ENCODE results near the gene CAMTA1.
A peak's percentile ranks its signal among the peaks of the same experiment; 100 is the strongest.

Gene CAMTA1

GRCh38 chr1:6802454-6802853 is 17.2 kb downstream of the CAMTA1 start:
- H3K27me3 ChIP-seq (ENCODE audit: insufficient read depth, low read length), result no peaks in the 10 kb centered on the region
- no peak overlapping the region for H3K4me3 ChIP-seq (ENCODE audit: low read depth, low read length)
- no peak overlapping the region for H2BK120ac ChIP-seq (ENCODE audit: insufficient read depth, low read length, poor library complexity)
- no peak overlapping the region for H2BK12ac ChIP-seq (ENCODE audit: low read length)
- H2AK5ac ChIP-seq (ENCODE audit: low read length), result no peak overlapping the region
- no peak overlapping the region for H4K91ac ChIP-seq (ENCODE audit: low read depth, low read length)
- no peak overlapping the region for H3K4ac ChIP-seq (ENCODE audit: low read depth, low read length)
- H3K23ac ChIP-seq (ENCODE audit: low read length), result no peak overlapping the region
- H3K79me2 ChIP-seq (ENCODE audit: control insufficient read depth, insufficient read depth, low read length, poor library complexity), result peaks cover 2% of the 10 kb centered on the region
- no peak for DNase-seq
- H2AFZ ChIP-seq (ENCODE audit: insufficient read depth, low read length, poor library complexity), result no peak overlapping the region
- no peak overlapping the region for H2BK5ac ChIP-seq (ENCODE audit: low read depth, low read length, poor library complexity)
- no CpG with 5 or more reads among the region's 2 CpGs for WGBS (ENCODE audit: extremely low coverage, insufficient coverage, insufficient read length)
- H3K9ac ChIP-seq (ENCODE audit: low read length), result no peak overlapping the region
- H4K12ac ChIP-seq (ENCODE audit: low read depth, low read length), result no peak overlapping the region
- H3K27ac ChIP-seq (ENCODE audit: low read depth, low read length), result no peak overlapping the region
- no peak overlapping the region for H4K8ac ChIP-seq (ENCODE audit: low read depth, low read length)
- H3K18ac ChIP-seq (ENCODE audit: low read length), result no peak overlapping the region
- H3K36me3 ChIP-seq (ENCODE audit: control insufficient read depth in 1 of 2, insufficient read depth in 2 of 2, low read length in 2 of 2), result peaks cover 0 to 2% of the 10 kb centered on the region in 2 experiments
- H3K9me3 ChIP-seq (ENCODE audit: insufficient read depth, low read depth, low read length), result no peaks in the 10 kb centered on the region
- H3K79me1 ChIP-seq (ENCODE audit: low read length), result no peaks in the 10 kb centered on the region
- H3K4me1 ChIP-seq (ENCODE audit: control insufficient read depth in 1 of 2, insufficient read depth in 2 of 2, low read length in 2 of 2), result peaks cover 0 to 5% of the 10 kb centered on the region in 2 experiments
- no peak overlapping the region for H3K14ac ChIP-seq (ENCODE audit: low read length)
- no peak overlapping the region for H3K4me2 ChIP-seq (ENCODE audit: low read length)

- Histone ChIP-seq H3K9me3 (ENCODE audit: insufficient read depth, low read depth, low read length) (no peaks in the 10 kb centered on the region), H3K79me1 (ENCODE audit: low read length) (no peaks in the 10 kb centered on the region), H3K4me1 (ENCODE audit: control insufficient read depth in 1 of 2, insufficient read depth in 2 of 2, low read length in 2 of 2) (peaks cover 0 to 5% of the 10 kb centered on the region in 2 experiments), H3K79me2 (ENCODE audit: control insufficient read depth, insufficient read depth, low read length, poor library complexity) (peaks cover 2% of the 10 kb centered on the region), H3K9ac (ENCODE audit: low read length) (no peak overlapping the region), H3K4me2 (ENCODE audit: low read length) (no peak overlapping the region), H3K4ac (ENCODE audit: low read depth, low read length) (no peak overlapping the region), H2BK12ac (ENCODE audit: low read length) (no peak overlapping the region), H3K18ac (ENCODE audit: low read length) (no peak overlapping the region), H3K27ac (ENCODE audit: low read depth, low read length) (no peak overlapping the region), H4K12ac (ENCODE audit: low read depth, low read length) (no peak overlapping the region), H2BK5ac (ENCODE audit: low read depth, low read length, poor library complexity) (no peak overlapping the region), H3K36me3 (ENCODE audit: control insufficient read depth in 1 of 2, insufficient read depth in 2 of 2, low read length in 2 of 2) (peaks cover 0 to 2% of the 10 kb centered on the region in 2 experiments), H2BK120ac (ENCODE audit: insufficient read depth, low read length, poor library complexity) (no peak overlapping the region), H3K4me3 (ENCODE audit: low read depth, low read length) (no peak overlapping the region), H3K27me3 (ENCODE audit: insufficient read depth, low read length) (no peaks in the 10 kb centered on the region), H4K8ac (ENCODE audit: low read depth, low read length) (no peak overlapping the region), H2AK5ac (ENCODE audit: low read length) (no peak overlapping the region), H3K23ac (ENCODE audit: low read length) (no peak overlapping the region), H2AFZ (ENCODE audit: insufficient read depth, low read length, poor library complexity) (no peak overlapping the region), H4K91ac (ENCODE audit: low read depth, low read length) (no peak overlapping the region), H3K14ac (ENCODE audit: low read length) (no peak overlapping the region)
- DNase-seq, result no peak
- no CpG with 5 or more reads among the region's 8 CpGs for WGBS (ENCODE audit: extremely low coverage, insufficient coverage, insufficient read length)
Measured at GRCh38 chr1:6802893-6803292, 17.6 kb downstream of the CAMTA1 start.

GRCh38 chr1:6803357-6803756 is 18.1 kb downstream of the CAMTA1 start:
- H3K23ac ChIP-seq (ENCODE audit: low read length), result no peak overlapping the region
- no peak overlapping the region for H3K4me3 ChIP-seq (ENCODE audit: low read depth, low read length)
- H3K4me2 ChIP-seq (ENCODE audit: low read length), result no peak overlapping the region
- peaks cover 0 to 5% of the 10 kb centered on the region in 2 experiments for H3K4me1 ChIP-seq (ENCODE audit: control insufficient read depth in 1 of 2, insufficient read depth in 2 of 2, low read length in 2 of 2)
- DNase-seq, result peak; percentile 46 to 68
- no CpG with 5 or more reads among the region's 2 CpGs for WGBS (ENCODE audit: extremely low coverage, insufficient coverage, insufficient read length)
- peaks cover 2% of the 10 kb centered on the region for H3K79me2 ChIP-seq (ENCODE audit: control insufficient read depth, insufficient read depth, low read length, poor library complexity)
- no peak overlapping the region for H2BK12ac ChIP-seq (ENCODE audit: low read length)
- H3K27me3 ChIP-seq (ENCODE audit: insufficient read depth, low read length), result no peaks in the 10 kb centered on the region
- no peak overlapping the region for H2AK5ac ChIP-seq (ENCODE audit: low read length)
- no peak overlapping the region for H2BK5ac ChIP-seq (ENCODE audit: low read depth, low read length, poor library complexity)
- no peak overlapping the region for H3K9ac ChIP-seq (ENCODE audit: low read length)
- no peak overlapping the region for H4K12ac ChIP-seq (ENCODE audit: low read depth, low read length)
- H3K4ac ChIP-seq (ENCODE audit: low read depth, low read length), result no peak overlapping the region
- no peak overlapping the region for H3K14ac ChIP-seq (ENCODE audit: low read length)
- no peak overlapping the region for H2AFZ ChIP-seq (ENCODE audit: insufficient read depth, low read length, poor library complexity)
- H3K18ac ChIP-seq (ENCODE audit: low read length), result no peak overlapping the region
- H2BK120ac ChIP-seq (ENCODE audit: insufficient read depth, low read length, poor library complexity), result no peak overlapping the region
- no peaks in the 10 kb centered on the region for H3K79me1 ChIP-seq (ENCODE audit: low read length)
- H4K91ac ChIP-seq (ENCODE audit: low read depth, low read length), result no peak overlapping the region
- H3K27ac ChIP-seq (ENCODE audit: low read depth, low read length), result no peak overlapping the region
- no peak overlapping the region for H4K8ac ChIP-seq (ENCODE audit: low read depth, low read length)
- peaks cover 0 to 2% of the 10 kb centered on the region in 2 experiments for H3K36me3 ChIP-seq (ENCODE audit: control insufficient read depth in 1 of 2, insufficient read depth in 2 of 2, low read length in 2 of 2)
- H3K9me3 ChIP-seq (ENCODE audit: insufficient read depth, low read depth, low read length), result no peaks in the 10 kb centered on the region

- Histone ChIP-seq H3K4me3 (ENCODE audit: low read depth, low read length) (no peak overlapping the region), H2AK5ac (ENCODE audit: low read length) (no peak overlapping the region), H3K4me1 (ENCODE audit: control insufficient read depth in 1 of 2, insufficient read depth in 2 of 2, low read length in 2 of 2) (peaks cover 0 to 6% of the 10 kb centered on the region in 2 experiments), H2BK5ac (ENCODE audit: low read depth, low read length, poor library complexity) (no peak overlapping the region), H3K4me2 (ENCODE audit: low read length) (no peak overlapping the region), H3K23ac (ENCODE audit: low read length) (no peak overlapping the region), H3K27ac (ENCODE audit: low read depth, low read length) (no peak overlapping the region), H3K9me3 (ENCODE audit: insufficient read depth, low read depth, low read length) (no peaks in the 10 kb centered on the region), H3K79me1 (ENCODE audit: low read length) (no peaks in the 10 kb centered on the region), H4K91ac (ENCODE audit: low read depth, low read length) (no peak overlapping the region), H3K18ac (ENCODE audit: low read length) (no peak overlapping the region), H3K79me2 (ENCODE audit: control insufficient read depth, insufficient read depth, low read length, poor library complexity) (peaks cover 2% of the 10 kb centered on the region), H3K9ac (ENCODE audit: low read length) (no peak overlapping the region), H3K36me3 (ENCODE audit: control insufficient read depth in 1 of 2, insufficient read depth in 2 of 2, low read length in 2 of 2) (no peaks in the 10 kb centered on the region), H4K8ac (ENCODE audit: low read depth, low read length) (no peak overlapping the region), H2BK12ac (ENCODE audit: low read length) (no peak overlapping the region), H3K14ac (ENCODE audit: low read length) (no peak overlapping the region), H2BK120ac (ENCODE audit: insufficient read depth, low read length, poor library complexity) (no peak overlapping the region), H3K4ac (ENCODE audit: low read depth, low read length) (no peak overlapping the region), H2AFZ (ENCODE audit: insufficient read depth, low read length, poor library complexity) (no peak overlapping the region), H4K12ac (ENCODE audit: low read depth, low read length) (no peak overlapping the region), H3K27me3 (ENCODE audit: insufficient read depth, low read length) (no peaks in the 10 kb centered on the region)
- WGBS (ENCODE audit: extremely low coverage, insufficient coverage, insufficient read length), result no CpG with 5 or more reads among the region's 1 CpG
- no peak for DNase-seq
Measured at GRCh38 chr1:6805004-6805416, 19.8 kb downstream of the CAMTA1 start.
